Memory B cell (primary cell): Measurements from ENCODE around the gene FAM228B.
"Not testable (repeated sequence)": the region's sequence is repeated elsewhere in the genome, so short reads cannot be mapped to it uniquely, and the experiment has no call there.

Source experiments
- ATAC-seq: fragments of 150-1000 bp; cut with Tn5 transposase; 2 replicates; pipeline ENCODE4 v1.10.0; 2021; ENCODE audit warnings: low read depth, mild to moderate bottlenecking, moderate library complexity
- DNase-seq, 2 donors: peaks; one replicate each; pipeline ENCODE4 v3.0.0; 2022; ENCODE audit warnings: low spot score in 2 of 2
- H3K27ac Mint-ChIP-seq: one replicate; pipeline ENCODE4 v1.8.0; 2022; ENCODE audit warnings: mild to moderate bottlenecking, moderate library complexity, mixed read lengths
- H3K27me3 Mint-ChIP-seq: one replicate; pipeline ENCODE4 v1.8.0; 2022; ENCODE audit warnings: mixed read lengths
- H3K36me3 Mint-ChIP-seq: one replicate; pipeline ENCODE4 v1.8.0; 2022; ENCODE audit warnings: mild to moderate bottlenecking, mixed read lengths
- H3K4me1 Mint-ChIP-seq: one replicate; pipeline ENCODE4 v1.8.0; 2022; ENCODE audit warnings: mixed read lengths
- H3K4me3 Mint-ChIP-seq: one replicate; pipeline ENCODE4 v1.8.0; 2022; ENCODE audit warnings: mild to moderate bottlenecking, moderate library complexity, mixed read lengths
- H3K9me3 Mint-ChIP-seq: one replicate; pipeline ENCODE4 v1.8.0; 2022; ENCODE audit warnings: mixed read lengths

The FAM228B gene

GRCh38 chr2:24086241-24086640 lies 37.0 kb upstream of the FAM228B start:
- Mint-ChIP-seq H3K36me3 (peaks cover 7% of the 10 kb centered on the region), H3K27ac (no peak overlapping the region), H3K4me1 (peaks cover 12% of the 10 kb centered on the region), H3K4me3 (no peak overlapping the region), H3K27me3 (no peaks in the 10 kb centered on the region), H3K9me3 (no peaks in the 10 kb centered on the region)
- DNase-seq (no peak), ATAC-seq (no peak)

- no peak for ATAC-seq
- no peak overlapping the region for H3K27ac Mint-ChIP-seq
Observed at GRCh38 chr2:24087032-24087431, 36.2 kb upstream of the FAM228B start.

GRCh38 chr2:24088821-24089359 lies 34.4 kb upstream of the FAM228B start:
- H3K36me3 Mint-ChIP-seq, result peaks cover 11% of the 10 kb centered on the region
- H3K9me3 Mint-ChIP-seq, result peaks cover 2% of the 10 kb centered on the region
- no peak for ATAC-seq
- H3K4me3 Mint-ChIP-seq, result no peak overlapping the region
- DNase-seq, result no peak
- peaks cover 7% of the 10 kb centered on the region for H3K4me1 Mint-ChIP-seq
- no peak overlapping the region for H3K27ac Mint-ChIP-seq
- no peaks in the 10 kb centered on the region for H3K27me3 Mint-ChIP-seq

More at GRCh38 chr2:24087032-24087431, 36.2 kb upstream of the FAM228B start:
- no peaks in the 10 kb centered on the region for H3K27me3 Mint-ChIP-seq
- DNase-seq, result no peak
- no peak overlapping the region for H3K4me3 Mint-ChIP-seq
- peaks cover 7% of the 10 kb centered on the region for H3K36me3 Mint-ChIP-seq
- H3K9me3 Mint-ChIP-seq, result no peaks in the 10 kb centered on the region
- H3K4me1 Mint-ChIP-seq, result peaks cover 12% of the 10 kb centered on the region

- DNase-seq, ATAC-seq, H3K9me3 Mint-ChIP-seq, H3K27ac Mint-ChIP-seq, H3K4me3 Mint-ChIP-seq, H3K27me3 Mint-ChIP-seq, H3K4me1 Mint-ChIP-seq: not testable (repeated sequence)
- peaks cover 16% of the 10 kb centered on the region for H3K36me3 Mint-ChIP-seq
Observed at GRCh38 chr2:24093270-24093669, 30.0 kb upstream of the FAM228B start.

- not testable (repeated sequence) for H3K4me3 Mint-ChIP-seq, DNase-seq
- peaks cover 16% of the 10 kb centered on the region for H3K36me3 Mint-ChIP-seq
Observed at GRCh38 chr2:24095171-24095677, 28.0 kb upstream of the FAM228B start.

GRCh38 chr2:24100732-24101131 lies 22.5 kb upstream of the FAM228B start:
- H3K27ac Mint-ChIP-seq, H3K9me3 Mint-ChIP-seq, H3K27me3 Mint-ChIP-seq, H3K4me3 Mint-ChIP-seq, ATAC-seq, DNase-seq: not testable (repeated sequence)
- peaks cover 22% of the 10 kb centered on the region for H3K36me3 Mint-ChIP-seq
- H3K4me1 Mint-ChIP-seq, result peaks cover 14% of the 10 kb centered on the region

More at GRCh38 chr2:24095171-24095677, 28.0 kb upstream of the FAM228B start:
- not testable (repeated sequence) for H3K27ac Mint-ChIP-seq, H3K27me3 Mint-ChIP-seq, ATAC-seq, H3K4me1 Mint-ChIP-seq, H3K9me3 Mint-ChIP-seq

- Mint-ChIP-seq H3K27me3 (no peaks in the 10 kb centered on the region), H3K4me3 (no peak overlapping the region), H3K36me3 (peaks cover 17% of the 10 kb centered on the region), H3K27ac (no peak overlapping the region), H3K4me1 (peaks cover 14% of the 10 kb centered on the region), H3K9me3 (peaks cover 7% of the 10 kb centered on the region)
- ATAC-seq, result no peak
- DNase-seq, result no peak
Observed at GRCh38 chr2:24101992-24102391, 21.3 kb upstream of the FAM228B start.

DNA sequence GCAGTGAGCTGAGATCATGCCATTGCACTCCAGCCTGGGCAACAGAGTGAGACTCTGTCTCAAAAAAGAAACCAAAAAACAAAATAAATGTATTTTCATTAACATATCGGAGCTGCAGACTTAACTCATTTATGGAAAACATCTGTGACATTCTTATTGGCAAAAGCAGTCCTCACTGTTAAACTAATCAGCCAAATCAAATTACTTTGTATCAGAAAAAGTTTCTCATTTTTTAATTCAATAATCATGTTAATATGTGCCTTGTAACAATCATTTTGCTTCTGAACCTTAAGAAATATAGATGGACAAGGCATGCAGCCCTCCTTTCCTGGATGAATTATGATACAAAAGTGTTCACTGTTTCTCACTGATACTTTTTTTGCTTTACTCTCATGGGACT lies 20.6 kb upstream of the FAM228B start:
- H3K27me3 Mint-ChIP-seq, result no peaks in the 10 kb centered on the region
- peaks cover 8% of the 10 kb centered on the region for H3K9me3 Mint-ChIP-seq
- ATAC-seq, result no peak
- no peak overlapping the region for H3K4me3 Mint-ChIP-seq
- no peak for DNase-seq
- H3K27ac Mint-ChIP-seq, result no peak overlapping the region
- H3K4me1 Mint-ChIP-seq, result peaks cover 14% of the 10 kb centered on the region
- H3K36me3 Mint-ChIP-seq, result peaks cover 18% of the 10 kb centered on the region

- no peaks in the 10 kb centered on the region for H3K27me3 Mint-ChIP-seq
- peak; percentile 8 for ATAC-seq
Observed at GRCh38 chr2:24104110-24104650, 19.1 kb upstream of the FAM228B start.

DNA sequence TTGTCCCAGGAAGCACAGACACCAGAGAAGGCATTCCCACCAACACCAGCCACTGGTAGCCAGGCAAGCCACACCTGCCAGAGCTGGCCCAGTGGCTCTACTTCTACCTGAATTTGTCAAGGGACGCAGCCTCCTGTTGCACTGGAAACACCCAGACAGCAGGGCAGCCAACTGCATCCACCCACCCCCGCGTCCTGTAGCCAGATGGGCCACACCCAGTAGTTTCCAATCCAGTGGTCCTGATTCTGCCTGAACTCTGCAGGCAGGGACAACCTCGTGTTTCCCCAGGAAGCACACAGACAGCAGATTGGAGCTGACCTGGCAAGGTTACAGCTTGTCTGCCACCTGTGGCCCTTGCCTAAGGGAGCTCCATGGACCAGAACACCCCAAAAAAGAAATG lies 18.4 kb upstream of the FAM228B start:
- H3K9me3 Mint-ChIP-seq, result peaks cover 14% of the 10 kb centered on the region
- ATAC-seq, result peak; percentile 57

More at GRCh38 chr2:24104110-24104650, 19.1 kb upstream of the FAM228B start:
- H3K4me1 Mint-ChIP-seq, result peaks cover 14% of the 10 kb centered on the region
- H3K4me3 Mint-ChIP-seq, result no peak overlapping the region
- peaks cover 13% of the 10 kb centered on the region for H3K9me3 Mint-ChIP-seq
- no peak for DNase-seq
- peaks cover 20% of the 10 kb centered on the region for H3K36me3 Mint-ChIP-seq
- H3K27ac Mint-ChIP-seq, result no peak overlapping the region

GRCh38 chr2:24105816-24106215 lies 17.5 kb upstream of the FAM228B start:
- H3K4me3 Mint-ChIP-seq, result no peak overlapping the region
- no peak for DNase-seq
- peaks cover 14% of the 10 kb centered on the region for H3K9me3 Mint-ChIP-seq
- peaks cover 14% of the 10 kb centered on the region for H3K4me1 Mint-ChIP-seq
- H3K36me3 Mint-ChIP-seq, result peaks cover 17% of the 10 kb centered on the region
- ATAC-seq, result no peak
- H3K27me3 Mint-ChIP-seq, result no peaks in the 10 kb centered on the region
- H3K27ac Mint-ChIP-seq, result no peak overlapping the region

More for the DNA sequence above, 18.4 kb upstream of the FAM228B start:
- H3K36me3 Mint-ChIP-seq, result peaks cover 20% of the 10 kb centered on the region
- no peaks in the 10 kb centered on the region for H3K27me3 Mint-ChIP-seq
- no peak for DNase-seq
- H3K4me3 Mint-ChIP-seq, result no peak overlapping the region
- H3K4me1 Mint-ChIP-seq, result peaks cover 14% of the 10 kb centered on the region
- peak overlapping the region; percentile 73 for H3K27ac Mint-ChIP-seq

- no peak for ATAC-seq
- Mint-ChIP-seq H3K27me3 (no peaks in the 10 kb centered on the region), H3K36me3 (peaks cover 16% of the 10 kb centered on the region), H3K4me1 (peaks cover 14% of the 10 kb centered on the region), H3K4me3 (no peak overlapping the region), H3K27ac (no peak overlapping the region), H3K9me3 (peaks cover 14% of the 10 kb centered on the region)
- DNase-seq, result no peak
Observed at GRCh38 chr2:24106786-24107185, 16.5 kb upstream of the FAM228B start.

GRCh38 chr2:24107336-24107735 lies 15.9 kb upstream of the FAM228B start:
- H3K27me3 Mint-ChIP-seq, result no peaks in the 10 kb centered on the region
- H3K4me3 Mint-ChIP-seq, result no peak overlapping the region
- ATAC-seq (no peak), DNase-seq (no peak)
- H3K36me3 Mint-ChIP-seq, result peaks cover 16% of the 10 kb centered on the region
- peaks cover 14% of the 10 kb centered on the region for H3K4me1 Mint-ChIP-seq
- peaks cover 14% of the 10 kb centered on the region for H3K9me3 Mint-ChIP-seq
- H3K27ac Mint-ChIP-seq, result no peak overlapping the region

GRCh38 chr2:24109431-24109830 lies 13.8 kb upstream of the FAM228B start:
- ATAC-seq, H3K27me3 Mint-ChIP-seq, H3K4me3 Mint-ChIP-seq, DNase-seq, H3K4me1 Mint-ChIP-seq: not testable (repeated sequence)
- Mint-ChIP-seq H3K9me3 (peaks cover 14% of the 10 kb centered on the region), H3K36me3 (peaks cover 16% of the 10 kb centered on the region), H3K27ac (peak overlapping the region; percentile 38)
